GM12878 (cell line): ENCODE data around the gene RALGAPA1. TPM values are rescaled to one million over a fixed set of nuclear protein-coding genes. Genes with fewer than 3 reads are reported as not detected.

Experiments used
- ATAC-seq: fragments of 200-7000 bp; cut with Tn5 transposase; 3 replicates; pipeline ENCODE4 v1.9.1; 2020; ENCODE audit warnings: mild to moderate bottlenecking, moderate library complexity
- BruUV-seq: library from RNA; stranded (reverse); fragments of 400-500 nt; replicated peaks from 2 replicates; lab custom pipeline; 2021; lab: Mats Ljungman, UMichigan
- CTCF ChIA-PET: fragments of 300-600 bp; sonication (Branson Sonifier 250); formaldehyde crosslinking; extraction: SDS; loops from one replicate; lab custom pipeline; 2021; ENCODE audit warnings: inconsistent platforms; lab: Yijun Ruan, JAX
- POLR2A ChIA-PET: fragments of 350-600 bp; formaldehyde crosslinking; extraction: SDS; loops from one replicate; lab custom pipeline; 2021; ENCODE audit warnings: inconsistent platforms; lab: Charles Lee
- RAD21 ChIA-PET: fragments of 300-600 bp; sonication (Branson Sonifier 250); formaldehyde crosslinking; loops from one replicate; lab custom pipeline; 2023; ENCODE audit warnings: antibody characterized with exemption; ENCODE audit not compliant: unreplicated experiment; lab: Charles Lee
- SMC1A ChIA-PET: fragments of 300-600 bp; sonication (Branson Sonifier 250); formaldehyde crosslinking; loops from one replicate; lab custom pipeline; 2023; ENCODE audit not compliant: unreplicated experiment, uncharacterized antibody; lab: Charles Lee
- DNase-seq: peaks from one replicate; pipeline ENCODE4 v3.0.0-alpha.2; 2011; ENCODE audit warnings: low read depth, low spot score
- FAIRE-seq: peaks from 3 replicates; lab custom pipeline; 2011; peaks lifted over from hg19 to GRCh38; lab: Jason Lieb, UNC
- H2AFZ ChIP-seq: 2 replicates; pipeline ENCODE4 v1.6.0; 2011; ENCODE audit warnings: low read depth, low read length, control low read depth; ENCODE audit not compliant: control insufficient read depth
- H3K27ac ChIP-seq: 2 replicates; pipeline ENCODE4 v1.5.1; 2011; ENCODE audit warnings: control low read depth; ENCODE audit not compliant: control insufficient read depth, insufficient read depth
- H3K27me3 ChIP-seq, 2 experiments: replicated peaks in 1 of 2; 2 replicates each; pipeline versions ENCODE4 v1.6.0 to v1.6.1; 2011; ENCODE audit warnings: low read length in 1 of 2; ENCODE audit not compliant: control insufficient read depth in 2 of 2, insufficient read depth in 2 of 2
- H3K36me3 ChIP-seq, 2 experiments: 2 replicates each; pipeline ENCODE4 v1.5.1; 2011; ENCODE audit warnings: low read length in 1 of 2; ENCODE audit not compliant: control insufficient read depth in 2 of 2, insufficient read depth in 2 of 2
- H3K4me1 ChIP-seq: 2 replicates; pipeline ENCODE4 v1.6.1; 2011; ENCODE audit warnings: mild to moderate bottlenecking, low read length, moderate library complexity, mixed read lengths; ENCODE audit not compliant: control insufficient read depth, insufficient read depth
- H3K4me2 ChIP-seq: 2 replicates; pipeline ENCODE4 v1.6.0; 2011; ENCODE audit warnings: control low read depth; ENCODE audit not compliant: control insufficient read depth, insufficient read depth
- H3K4me3 ChIP-seq: fragments of 200-600 bp; sonication (generic); 2 replicates; pipeline ENCODE4 v1.5.1; 2016
- H3K79me2 ChIP-seq: 2 replicates; pipeline ENCODE4 v1.6.0; 2011; ENCODE audit warnings: low read length; ENCODE audit not compliant: control insufficient read depth, insufficient read depth
- H3K9ac ChIP-seq: 2 replicates; pipeline ENCODE4 v1.8.0; 2011; ENCODE audit warnings: low read length, control low read depth, mixed read lengths; ENCODE audit not compliant: control insufficient read depth, insufficient read depth
- H3K9me3 ChIP-seq: replicated peaks from 3 replicates; pipeline ENCODE4 v1.5.1; 2011; ENCODE audit warnings: mild to moderate bottlenecking, low read length; ENCODE audit not compliant: control insufficient read depth, insufficient read depth
- H4K20me1 ChIP-seq: 2 replicates; pipeline ENCODE4 v1.6.0; 2011; ENCODE audit not compliant: control insufficient read depth, insufficient read depth
- EZH2 ChIP-seq: IDR thresholded peaks from 2 replicates; pipeline ENCODE4 v1.6.1; 2012; ENCODE audit warnings: low read depth, mild to moderate bottlenecking, control low read depth, inconsistent platforms, low read length, borderline replicate concordance; ENCODE audit not compliant: control insufficient read depth
- FOXK2 ChIP-seq: fragments of 450-650 bp; IDR thresholded peaks from 2 replicates; pipeline ENCODE4 v1.6.1; 2017; ENCODE audit warnings: mild to moderate bottlenecking, moderate library complexity
- IKZF2 ChIP-seq, 2 experiments: fragments of 450-650 bp; IDR thresholded peaks; 2 replicates each; pipeline ENCODE4 v1.6.1; 2017; ENCODE audit warnings: mild to moderate bottlenecking in 2 of 2, moderate library complexity in 2 of 2
- JUND ChIP-seq: IDR thresholded peaks from 2 replicates; pipeline ENCODE4 v1.6.1; 2012; ENCODE audit warnings: low read depth, mild to moderate bottlenecking, low read length, improper control_type of control experiment, moderate library complexity
- NBN ChIP-seq: fragments of 450-650 bp; IDR thresholded peaks from 2 replicates; pipeline ENCODE4 v1.6.1; 2016
- TCF7 ChIP-seq: IDR thresholded peaks from 2 replicates; pipeline ENCODE4 v1.6.1; 2014; ENCODE audit warnings: antibody characterized with exemption, borderline replicate concordance
- WRNIP1 ChIP-seq: IDR thresholded peaks from 2 replicates; pipeline ENCODE4 v1.6.1; 2011; ENCODE audit warnings: low read depth, low read length, improper control_type of control experiment, borderline replicate concordance
- ZBTB11 ChIP-seq: fragments of 450-650 bp; formaldehyde crosslinking; IDR thresholded peaks from 2 replicates; pipeline ENCODE4 v1.5.0; 2022; ENCODE audit warnings: mild to moderate bottlenecking, missing genetic modification characterization
- ZNF622 ChIP-seq: fragments of 450-650 bp; IDR thresholded peaks from 2 replicates; pipeline ENCODE4 v1.6.1; 2017; ENCODE audit warnings: mild to moderate bottlenecking, inconsistent platforms
- WGBS: methylation state at CpG from one replicate; pipeline ENCODE4 v1.1.6; 2016; ENCODE audit warnings: low lambda C conversion rate; ENCODE audit not compliant: insufficient replicate concordance, insufficient coverage; ENCODE audit errors: missing lambda C conversion rate; 5-methylcytosine and 5-hydroxymethylcytosine counted together
- in situ Hi-C: fragments of 300-500 bp; cut with MboI; formaldehyde crosslinking; loops from 9 replicates; pipeline ENCODE4 v1.14.3; 2018; ENCODE audit warnings: mixed read lengths
- intact Hi-C: fragments of 100-400 bp; cut with micrococcal nuclease; formaldehyde crosslinking; loops from one replicate; pipeline ENCODE4 v1.14.2; 2022; ENCODE audit not compliant: unreplicated experiment
- polyA plus RNA-seq, 11 experiments: library from polyadenylated mRNA; depleted of rRNA in 4 of 11; unstranded in 6 of 11; stranded (reverse) in 5 of 11; fragments of >200 nt; fragmentation: Nextera tagmentation in 4 of 11; fragmentation: Illumina TruSeq in 1 of 11; extraction: Ambion mirVana in 4 of 11; extraction: Trizol in 1 of 11; gene quantifications; 1 replicate in 1 of 11; 2 replicates in 10 of 11; pipeline versions ENCODE4 v1.2.1 to v1.2.3, GENCODE V29; 2011 to 2016; ENCODE audit warnings: inconsistent platforms in 2 of 11, missing spikeins in 2 of 11, low read depth in 1 of 11
- total RNA-seq, 4 experiments: library from RNA; depleted of rRNA in 3 of 4; stranded (reverse); fragments of >200 nt in 3 of 4; fragmentation: Illumina TruSeq in 1 of 4; extraction: Trizol in 1 of 4; gene quantifications; 2 replicates each; pipeline versions ENCODE4 v1.2.1 to v1.2.3, GENCODE V29; 2013 to 2021
- TF ChIP-seq, protein P1 (sequence below): fragments of 450-650 bp; IDR thresholded peaks from 2 replicates; pipeline ENCODE4 v1.6.1; 2017; ENCODE audit warnings: mild to moderate bottlenecking, moderate library complexity
- TF ChIP-seq, protein P2 (sequence below), 3 experiments: IDR thresholded peaks in 2 of 3; conservative IDR thresholded peaks in 1 of 3; 2 replicates each; pipeline ENCODE4 v1.5.1; 2011; ENCODE audit warnings: low read depth in 3 of 3, low read length in 3 of 3, mild to moderate bottlenecking in 3 of 3, control low read depth in 2 of 3, moderate library complexity in 2 of 3, inconsistent platforms in 1 of 3, mixed read lengths in 1 of 3; ENCODE audit not compliant: control insufficient read depth in 2 of 3, insufficient read depth in 1 of 3; ENCODE audit errors: extremely low read depth in 1 of 3
- TF ChIP-seq, protein P3 (sequence below): fragments of 450-650 bp; IDR thresholded peaks from 2 replicates; pipeline ENCODE4 v1.6.1; 2016; ENCODE audit warnings: mild to moderate bottlenecking

Gene RALGAPA1
- total and polyA plus RNA-seq, 10 of the 15 experiments (the other 5 are each of a cell fraction or from before 2014, with no cell fraction given) = 5.6 to 26.7 (median 14.7) TPM

DNA sequence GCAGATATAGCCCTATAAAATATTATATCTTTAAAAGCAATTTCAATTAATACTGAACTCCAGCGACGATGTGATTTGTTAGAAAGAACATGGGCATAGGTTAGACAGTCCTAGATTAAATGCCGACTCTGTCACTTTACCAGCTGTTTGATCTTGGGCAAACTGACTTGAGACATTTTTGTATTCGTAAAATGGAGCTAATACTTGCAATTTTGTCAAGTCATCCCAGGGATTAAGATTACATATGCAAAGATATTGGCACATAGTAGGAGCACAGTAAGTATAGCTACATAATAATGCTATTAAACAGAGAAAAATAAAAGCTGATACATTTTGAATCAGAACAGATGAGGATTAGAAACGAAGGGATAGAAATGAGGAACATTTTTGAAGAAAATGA lies 266.1 kb downstream of the RALGAPA1 start:
- CTCF ChIA-PET = interaction anchor here (0.6 kb wide), 2 partner anchors 9 to 307 kb away, joined by 4 to 5 read pairs; no protein-coding TSS in a partner anchor
- ATAC-seq (no peak), FAIRE-seq (no peak), DNase-seq (no peak)
- H3K4me2 ChIP-seq = no peak overlapping the region
- no peaks in the 10 kb centered on the region for H3K36me3 ChIP-seq
- H3K4me3 ChIP-seq = no peak overlapping the region
- no peak overlapping the region for H3K9ac ChIP-seq
- RAD21 ChIA-PET = no interaction called here
- no TSS peak for BruUV-seq
- POLR2A ChIA-PET = no interaction called here
- no peak overlapping the region for H2AFZ ChIP-seq
- H3K9me3 ChIP-seq = no peaks in the 10 kb centered on the region
- intact Hi-C loops = no loop called here
- TF ChIP-seq EZH2 (no peak), ZNF622 (no peak), ZBTB11 (no peak), WRNIP1 (no peak), JUND (no peak), FOXK2 (no peak), NBN (no peak), IKZF2 (IDR thresholded peaks at IDR 0.05) (no peak), TCF7 (no peak)
- TF ChIP-seq, protein P1, sequence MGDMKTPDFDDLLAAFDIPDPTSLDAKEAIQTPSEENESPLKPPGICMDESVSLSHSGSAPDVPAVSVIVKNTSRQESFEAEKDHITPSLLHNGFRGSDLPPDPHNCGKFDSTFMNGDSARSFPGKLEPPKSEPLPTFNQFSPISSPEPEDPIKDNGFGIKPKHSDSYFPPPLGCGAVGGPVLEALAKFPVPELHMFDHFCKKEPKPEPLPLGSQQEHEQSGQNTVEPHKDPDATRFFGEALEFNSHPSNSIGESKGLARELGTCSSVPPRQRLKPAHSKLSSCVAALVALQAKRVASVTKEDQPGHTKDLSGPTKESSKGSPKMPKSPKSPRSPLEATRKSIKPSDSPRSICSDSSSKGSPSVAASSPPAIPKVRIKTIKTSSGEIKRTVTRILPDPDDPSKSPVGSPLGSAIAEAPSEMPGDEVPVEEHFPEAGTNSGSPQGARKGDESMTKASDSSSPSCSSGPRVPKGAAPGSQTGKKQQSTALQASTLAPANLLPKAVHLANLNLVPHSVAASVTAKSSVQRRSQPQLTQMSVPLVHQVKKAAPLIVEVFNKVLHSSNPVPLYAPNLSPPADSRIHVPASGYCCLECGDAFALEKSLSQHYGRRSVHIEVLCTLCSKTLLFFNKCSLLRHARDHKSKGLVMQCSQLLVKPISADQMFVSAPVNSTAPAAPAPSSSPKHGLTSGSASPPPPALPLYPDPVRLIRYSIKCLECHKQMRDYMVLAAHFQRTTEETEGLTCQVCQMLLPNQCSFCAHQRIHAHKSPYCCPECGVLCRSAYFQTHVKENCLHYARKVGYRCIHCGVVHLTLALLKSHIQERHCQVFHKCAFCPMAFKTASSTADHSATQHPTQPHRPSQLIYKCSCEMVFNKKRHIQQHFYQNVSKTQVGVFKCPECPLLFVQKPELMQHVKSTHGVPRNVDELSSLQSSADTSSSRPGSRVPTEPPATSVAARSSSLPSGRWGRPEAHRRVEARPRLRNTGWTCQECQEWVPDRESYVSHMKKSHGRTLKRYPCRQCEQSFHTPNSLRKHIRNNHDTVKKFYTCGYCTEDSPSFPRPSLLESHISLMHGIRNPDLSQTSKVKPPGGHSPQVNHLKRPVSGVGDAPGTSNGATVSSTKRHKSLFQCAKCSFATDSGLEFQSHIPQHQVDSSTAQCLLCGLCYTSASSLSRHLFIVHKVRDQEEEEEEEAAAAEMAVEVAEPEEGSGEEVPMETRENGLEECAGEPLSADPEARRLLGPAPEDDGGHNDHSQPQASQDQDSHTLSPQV = no peak
- TF ChIP-seq, protein P2, sequence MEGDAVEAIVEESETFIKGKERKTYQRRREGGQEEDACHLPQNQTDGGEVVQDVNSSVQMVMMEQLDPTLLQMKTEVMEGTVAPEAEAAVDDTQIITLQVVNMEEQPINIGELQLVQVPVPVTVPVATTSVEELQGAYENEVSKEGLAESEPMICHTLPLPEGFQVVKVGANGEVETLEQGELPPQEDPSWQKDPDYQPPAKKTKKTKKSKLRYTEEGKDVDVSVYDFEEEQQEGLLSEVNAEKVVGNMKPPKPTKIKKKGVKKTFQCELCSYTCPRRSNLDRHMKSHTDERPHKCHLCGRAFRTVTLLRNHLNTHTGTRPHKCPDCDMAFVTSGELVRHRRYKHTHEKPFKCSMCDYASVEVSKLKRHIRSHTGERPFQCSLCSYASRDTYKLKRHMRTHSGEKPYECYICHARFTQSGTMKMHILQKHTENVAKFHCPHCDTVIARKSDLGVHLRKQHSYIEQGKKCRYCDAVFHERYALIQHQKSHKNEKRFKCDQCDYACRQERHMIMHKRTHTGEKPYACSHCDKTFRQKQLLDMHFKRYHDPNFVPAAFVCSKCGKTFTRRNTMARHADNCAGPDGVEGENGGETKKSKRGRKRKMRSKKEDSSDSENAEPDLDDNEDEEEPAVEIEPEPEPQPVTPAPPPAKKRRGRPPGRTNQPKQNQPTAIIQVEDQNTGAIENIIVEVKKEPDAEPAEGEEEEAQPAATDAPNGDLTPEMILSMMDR (IDR thresholded peaks at IDR 0.05 in 2 of 3, conservative IDR thresholded peaks at IDR 0.05 in 1 of 3; ENCODE audit: control insufficient read depth in 2 of 3, extremely low read depth in 1 of 3, insufficient read depth in 1 of 3, low read depth in 3 of 3, low read length in 3 of 3) = no peak
- TF ChIP-seq, protein P3, sequence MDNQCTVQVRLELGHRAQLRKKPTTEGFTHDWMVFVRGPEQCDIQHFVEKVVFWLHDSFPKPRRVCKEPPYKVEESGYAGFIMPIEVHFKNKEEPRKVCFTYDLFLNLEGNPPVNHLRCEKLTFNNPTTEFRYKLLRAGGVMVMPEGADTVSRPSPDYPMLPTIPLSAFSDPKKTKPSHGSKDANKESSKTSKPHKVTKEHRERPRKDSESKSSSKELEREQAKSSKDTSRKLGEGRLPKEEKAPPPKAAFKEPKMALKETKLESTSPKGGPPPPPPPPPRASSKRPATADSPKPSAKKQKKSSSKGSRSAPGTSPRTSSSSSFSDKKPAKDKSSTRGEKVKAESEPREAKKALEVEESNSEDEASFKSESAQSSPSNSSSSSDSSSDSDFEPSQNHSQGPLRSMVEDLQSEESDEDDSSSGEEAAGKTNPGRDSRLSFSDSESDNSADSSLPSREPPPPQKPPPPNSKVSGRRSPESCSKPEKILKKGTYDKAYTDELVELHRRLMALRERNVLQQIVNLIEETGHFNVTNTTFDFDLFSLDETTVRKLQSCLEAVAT = no peak
- no peaks in the 10 kb centered on the region for H3K27me3 ChIP-seq
- over 99% methylated on average over 5 of the region's 5 CpGs for WGBS
- SMC1A ChIA-PET = no interaction called here
- no peaks in the 10 kb centered on the region for H3K79me2 ChIP-seq
- H3K4me1 ChIP-seq = peaks cover 6% of the 10 kb centered on the region; the same call in 1 of the 2 replicates
- H3K27ac ChIP-seq = no peak overlapping the region
- in situ Hi-C loops = no loop called here
- no peaks in the 10 kb centered on the region for H4K20me1 ChIP-seq
